ENCODE results near the gene H2BK1.

Gene H2BK1

DNA sequence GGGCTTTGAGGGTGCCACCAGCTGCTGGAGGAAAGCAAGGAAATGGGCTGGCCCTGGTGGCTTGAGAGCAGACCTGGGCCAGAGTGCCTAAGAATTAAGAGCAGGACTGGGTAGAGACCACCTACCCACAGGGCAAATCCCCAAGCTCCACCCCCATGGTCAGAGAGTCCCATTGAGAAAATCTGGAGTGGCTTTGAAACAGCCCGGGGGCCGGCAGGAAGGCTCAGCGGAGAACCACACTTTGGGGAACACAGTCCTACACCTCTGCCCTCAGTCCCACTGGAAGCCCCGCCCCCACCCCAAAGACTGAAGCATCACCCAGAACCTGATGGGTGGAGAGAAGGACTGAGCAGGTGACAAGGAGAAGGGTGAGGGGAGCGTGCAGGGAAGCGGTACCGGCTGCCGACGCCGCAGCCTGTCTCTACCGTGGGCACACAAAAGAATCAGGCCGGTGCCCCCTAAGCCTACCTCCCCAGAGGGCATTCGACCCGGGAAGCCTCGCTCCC lies 34.6 kb upstream of the H2BK1 start:
- H3K36me3 ChIP-seq (ENCODE audit: insufficient read depth, low read length) = no peaks in the 10 kb centered on the region
- peaks cover 55% of the 10 kb centered on the region for H3K27me3 ChIP-seq (ENCODE audit: insufficient read depth, low read length, poor library complexity)
- peaks cover 56% of the 10 kb centered on the region for H3K4me1 ChIP-seq (ENCODE audit: insufficient read depth, low read length)
- no peaks in the 10 kb centered on the region for H3K79me2 ChIP-seq (ENCODE audit: insufficient read depth, low read length)
- no peak overlapping the region for H2AFZ ChIP-seq (ENCODE audit: low read depth, low read length)
- no peak overlapping the region for H3K27ac ChIP-seq (ENCODE audit: low read length)
- H3K4me2 ChIP-seq (ENCODE audit: insufficient read depth, low read length) = peak overlapping the region; percentile 31
- no peak for DNase-seq
- H3K4me3 ChIP-seq (ENCODE audit: low read depth in 1 of 2, low read length in 2 of 2) = no peak overlapping the region
- no peaks in the 10 kb centered on the region for H3K9me3 ChIP-seq (ENCODE audit: insufficient read depth, low read length, severe bottlenecking)
- peaks cover 22% of the 10 kb centered on the region; the same call in 1 of the 2 replicates for H4K20me1 ChIP-seq (ENCODE audit: insufficient read depth, low read length)
- H3K9ac ChIP-seq (ENCODE audit: low read depth, low read length) = no peak overlapping the region
- ATAC-seq (ENCODE audit: insufficient read depth, low read depth) = no peak
- TF ChIP-seq, protein P1, sequence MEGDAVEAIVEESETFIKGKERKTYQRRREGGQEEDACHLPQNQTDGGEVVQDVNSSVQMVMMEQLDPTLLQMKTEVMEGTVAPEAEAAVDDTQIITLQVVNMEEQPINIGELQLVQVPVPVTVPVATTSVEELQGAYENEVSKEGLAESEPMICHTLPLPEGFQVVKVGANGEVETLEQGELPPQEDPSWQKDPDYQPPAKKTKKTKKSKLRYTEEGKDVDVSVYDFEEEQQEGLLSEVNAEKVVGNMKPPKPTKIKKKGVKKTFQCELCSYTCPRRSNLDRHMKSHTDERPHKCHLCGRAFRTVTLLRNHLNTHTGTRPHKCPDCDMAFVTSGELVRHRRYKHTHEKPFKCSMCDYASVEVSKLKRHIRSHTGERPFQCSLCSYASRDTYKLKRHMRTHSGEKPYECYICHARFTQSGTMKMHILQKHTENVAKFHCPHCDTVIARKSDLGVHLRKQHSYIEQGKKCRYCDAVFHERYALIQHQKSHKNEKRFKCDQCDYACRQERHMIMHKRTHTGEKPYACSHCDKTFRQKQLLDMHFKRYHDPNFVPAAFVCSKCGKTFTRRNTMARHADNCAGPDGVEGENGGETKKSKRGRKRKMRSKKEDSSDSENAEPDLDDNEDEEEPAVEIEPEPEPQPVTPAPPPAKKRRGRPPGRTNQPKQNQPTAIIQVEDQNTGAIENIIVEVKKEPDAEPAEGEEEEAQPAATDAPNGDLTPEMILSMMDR (IDR thresholded peaks at IDR 0.05; ENCODE audit: borderline replicate concordance, extremely low read depth, low read length, poor library complexity, severe bottlenecking) = no peak
- no peak for TF ChIP-seq EZH2 (IDR thresholded peaks at IDR 0.05; ENCODE audit: borderline replicate concordance, low read depth, low read length, severe bottlenecking)

DNA sequence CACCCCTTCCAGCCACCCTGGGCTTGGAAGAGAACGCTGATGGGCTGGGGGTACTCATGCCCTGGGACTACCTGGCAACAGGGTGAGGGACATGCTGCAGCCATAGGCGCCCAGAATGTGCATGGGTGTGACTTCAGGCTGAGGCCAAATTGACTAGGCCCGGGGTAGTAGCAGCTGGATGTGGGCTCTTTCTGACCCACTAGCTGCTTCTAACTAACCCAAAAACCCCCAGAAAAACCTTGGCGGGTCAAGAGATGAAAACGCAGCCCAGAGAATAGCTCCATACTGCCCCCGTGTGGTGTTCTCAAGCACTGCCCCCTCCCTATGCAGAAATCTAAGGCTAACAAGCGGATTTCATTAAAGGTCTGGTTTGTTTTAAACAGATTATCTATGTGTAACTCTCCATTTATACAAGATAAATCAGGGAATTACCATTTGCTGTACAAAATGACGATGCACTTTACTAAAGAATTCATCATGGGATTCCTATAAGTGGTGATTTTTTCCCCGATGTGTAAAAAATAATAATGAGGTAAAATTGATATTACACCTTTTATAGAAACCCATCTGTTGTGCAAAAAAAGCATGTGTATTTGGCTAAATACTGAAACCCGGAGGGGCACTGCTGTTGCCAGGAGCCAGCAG lies 34.0 kb upstream of the H2BK1 start:
- Histone ChIP-seq H3K27ac (ENCODE audit: low read length) (no peak overlapping the region), H3K4me3 (ENCODE audit: low read depth in 1 of 2, low read length in 2 of 2) (peak overlapping the region in 1 of 2 experiments; percentile 56; a peak in 1 of 4 replicates), H3K4me2 (ENCODE audit: insufficient read depth, low read length) (peak overlapping the region; percentile 72), H2AFZ (ENCODE audit: low read depth, low read length) (0 out of 2 replicates have a peak overlapping the region, but pooled peaks have one; percentile 55), H3K36me3 (ENCODE audit: insufficient read depth, low read length) (peaks cover 3% of the 10 kb centered on the region; the same call in 1 of the 2 replicates), H4K20me1 (ENCODE audit: insufficient read depth, low read length) (peaks cover 25% of the 10 kb centered on the region; the same call in 1 of the 2 replicates), H3K9ac (ENCODE audit: low read depth, low read length) (peak overlapping the region; percentile 45; the same call in 1 of the 2 replicates), H3K27me3 (ENCODE audit: insufficient read depth, low read length, poor library complexity) (peaks cover 50% of the 10 kb centered on the region), H3K79me2 (ENCODE audit: insufficient read depth, low read length) (no peaks in the 10 kb centered on the region), H3K9me3 (ENCODE audit: insufficient read depth, low read length, severe bottlenecking) (no peaks in the 10 kb centered on the region), H3K4me1 (ENCODE audit: insufficient read depth, low read length) (peaks cover 56% of the 10 kb centered on the region)
- TF ChIP-seq, protein P1 (IDR thresholded peaks at IDR 0.05; ENCODE audit: borderline replicate concordance, extremely low read depth, low read length, poor library complexity, severe bottlenecking) = peak; percentile 94
- TF ChIP-seq EZH2 (IDR thresholded peaks at IDR 0.05; ENCODE audit: borderline replicate concordance, low read depth, low read length, severe bottlenecking) = no peak
- ATAC-seq (ENCODE audit: insufficient read depth, low read depth) (no peak), DNase-seq (peak; percentile 69)

DNA sequence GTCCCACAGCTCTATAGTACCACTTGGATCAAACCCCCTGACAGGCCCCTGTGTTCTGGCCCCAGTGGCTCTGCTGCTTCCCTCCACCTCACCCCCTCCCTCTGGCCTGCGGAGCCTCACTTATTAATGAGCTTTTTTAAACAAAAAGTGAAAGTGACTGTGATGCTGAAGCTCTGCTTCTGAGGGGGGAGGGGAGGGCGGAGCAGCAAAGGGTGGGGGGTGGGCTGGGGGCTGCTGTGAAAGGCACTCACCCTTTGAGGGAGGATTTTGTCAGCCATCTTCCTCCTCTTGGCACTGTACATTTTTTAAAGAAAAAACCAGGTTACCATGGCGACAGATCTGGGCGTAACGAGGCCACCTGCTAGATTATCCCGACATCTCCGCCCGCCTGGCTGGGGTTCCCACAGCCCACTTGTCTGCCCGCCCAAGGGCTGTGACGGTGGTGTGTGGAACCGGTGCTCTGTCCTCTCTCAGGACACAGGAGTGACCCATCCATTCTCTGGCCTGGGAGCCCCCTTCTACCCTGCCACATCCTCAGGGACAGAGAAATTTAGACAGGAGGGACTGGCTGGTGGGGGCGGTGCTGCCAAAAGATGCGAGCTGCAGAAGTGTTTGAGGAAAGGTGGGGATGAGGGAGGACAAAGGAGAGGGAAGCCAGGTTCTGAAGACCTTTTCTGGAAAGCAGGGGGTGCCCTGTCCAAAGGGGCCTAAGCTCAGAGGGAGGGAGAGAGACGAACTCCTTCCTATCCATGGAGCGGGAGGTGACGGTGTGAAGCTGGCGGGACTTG lies 33.3 kb upstream of the H2BK1 start:
- Histone ChIP-seq H3K9ac (ENCODE audit: low read depth, low read length) (peak overlapping the region; percentile 45), H3K27ac (ENCODE audit: low read length) (peak overlapping the region; percentile 38), H4K20me1 (ENCODE audit: insufficient read depth, low read length) (peaks cover 29% of the 10 kb centered on the region; the same call in 1 of the 2 replicates), H2AFZ (ENCODE audit: low read depth, low read length) (peak overlapping the region; percentile 55), H3K36me3 (ENCODE audit: insufficient read depth, low read length) (peaks cover 10% of the 10 kb centered on the region), H3K9me3 (ENCODE audit: insufficient read depth, low read length, severe bottlenecking) (no peaks in the 10 kb centered on the region), H3K4me1 (ENCODE audit: insufficient read depth, low read length) (peaks cover 49% of the 10 kb centered on the region), H3K79me2 (ENCODE audit: insufficient read depth, low read length) (no peaks in the 10 kb centered on the region), H3K4me3 (ENCODE audit: low read depth in 1 of 2, low read length in 2 of 2) (peak overlapping the region in 1 of 2 experiments; percentile 56; a peak in 3 of 4 replicates), H3K4me2 (ENCODE audit: insufficient read depth, low read length) (peak overlapping the region; percentile 72), H3K27me3 (ENCODE audit: insufficient read depth, low read length, poor library complexity) (peaks cover 42% of the 10 kb centered on the region)
- peak; percentile 67 for ATAC-seq (ENCODE audit: insufficient read depth, low read depth)
- no peak for TF ChIP-seq EZH2 (IDR thresholded peaks at IDR 0.05; ENCODE audit: borderline replicate concordance, low read depth, low read length, severe bottlenecking)
- TF ChIP-seq, protein P1 (IDR thresholded peaks at IDR 0.05; ENCODE audit: borderline replicate concordance, extremely low read depth, low read length, poor library complexity, severe bottlenecking) = no peak
- DNase-seq = peak; percentile 76

Data from DND-41 (cell line).